ENCODE data around the gene ELN.

- TF ChIP-seq EZH2phosphoT487 (IDR thresholded peaks at IDR 0.05; ENCODE audit: low read depth, severe bottlenecking, unreplicated experiment) (no peak), CTCF (IDR thresholded peaks at IDR 0.05; ENCODE audit: poor library complexity) (no peak), EZH2 (IDR thresholded peaks at IDR 0.05; ENCODE audit: borderline replicate concordance) (no peak)
Observed at GRCh38 chr7:74104702-74105101, 76.7 kb downstream of the ELN start.

All from hepatocyte (in vitro differentiated cells).